ENCODE data around the gene UCK1. TPM values are rescaled to one million over a fixed set of nuclear protein-coding genes. Genes with fewer than 3 reads are reported as not detected.

The UCK1 gene
- polyA plus RNA-seq, 2 of the 4 experiments (the other 2 are of a cell fraction), result 18.0 to 26.5 TPM

GRCh38 chr9:131537946-131538345, 6.9 kb upstream of the UCK1 start:
- H3K4me1 ChIP-seq, result no peaks in the 10 kb centered on the region
- H3K9me3 ChIP-seq, result peaks cover 25% of the 10 kb centered on the region
- ChIA-PET CTCF (interaction anchor here (0.6 to 1.8 kb wide), 2 partner anchors 9 to 49 kb away, joined by 3 to 5 read pairs; no protein-coding TSS in a partner anchor), POLR2A (no interaction called here)
- H3K4me2 ChIP-seq, result no peak overlapping the region
- no peak for FAIRE-seq
- no peak for DNase-seq (ENCODE audit: low read depth in 1 of 2, low spot score in 1 of 2)
- no peak overlapping the region for H3K27ac ChIP-seq
- no peak overlapping the region for H3K4me3 ChIP-seq
- WGBS (ENCODE audit: missing lambda C conversion rate), result 78% methylated on average over 19 of the region's 19 CpGs
- no peak for ATAC-seq
- TF ChIP-seq PHF8 (IDR thresholded peaks at IDR 0.05; ENCODE audit: borderline replicate concordance, low read depth) (no peak), ZC3H11A (IDR thresholded peaks at IDR 0.05) (no peak), NFE2L2 (conservative IDR thresholded peaks at IDR 0.05; ENCODE audit: low read length) (no peak), MYC (IDR thresholded peaks at IDR 0.05; ENCODE audit: borderline replicate concordance, low read length) (no peak), MAX (IDR thresholded peaks at IDR 0.05) (no peak), E2F6 (IDR thresholded peaks at IDR 0.05; ENCODE audit: borderline replicate concordance, low read depth) (no peak), TP53 (CRISPR knock-in tag; IDR thresholded peaks at IDR 0.05) (no peak), TFCP2L1 (CRISPR knock-in tag; IDR thresholded peaks at IDR 0.05) (no peak), PBX3 (IDR thresholded peaks at IDR 0.05) (no peak), JUNB (IDR thresholded peaks at IDR 0.05) (no peak)

- ATAC-seq (no peak), DNase-seq (ENCODE audit: low read depth in 1 of 2, low spot score in 1 of 2) (no peak), FAIRE-seq (no peak)
- CTCF ChIA-PET, result interaction anchor here (2.3 kb wide), 1 partner anchor 57 kb away, joined by 7 read pairs; no protein-coding TSS in a partner anchor
- TF ChIP-seq HOXB5 (CRISPR knock-in tag; IDR thresholded peaks at IDR 0.05) (no peak), PHF8 (IDR thresholded peaks at IDR 0.05; ENCODE audit: borderline replicate concordance, low read depth) (no peak), POLR2A (IDR thresholded peaks at IDR 0.05; ENCODE audit: low read length) (no peak), CTCF (IDR thresholded peaks at IDR 0.05) (no peak), CBX8 (IDR thresholded peaks at IDR 0.05) (no peak), EHF (CRISPR knock-in tag; IDR thresholded peaks at IDR 0.05) (no peak), EP300 (IDR thresholded peaks at IDR 0.05) (no peak), TP53 (CRISPR knock-in tag; IDR thresholded peaks at IDR 0.05) (no peak), FOSB (CRISPR knock-in tag; IDR thresholded peaks at IDR 0.05) (no peak), SMC3 (IDR thresholded peaks at IDR 0.05) (no peak), HOXB13 (CRISPR knock-in tag; IDR thresholded peaks at IDR 0.05; ENCODE audit: low read depth) (no peak), JUN (IDR thresholded peaks at IDR 0.05) (no peak), USF2 (IDR thresholded peaks at IDR 0.05) (no peak), MAX (IDR thresholded peaks at IDR 0.05) (no peak), NR3C1 (IDR thresholded peaks at IDR 0.05) (no peak), HEYL (CRISPR knock-in tag; IDR thresholded peaks at IDR 0.05) (no peak)
- POLR2A ChIA-PET, result no interaction called here
- no peak overlapping the region for H3K27ac ChIP-seq
- no peak overlapping the region for H3K4me3 ChIP-seq
- H3K4me2 ChIP-seq, result no peak overlapping the region
- peaks cover 10% of the 10 kb centered on the region for H3K4me1 ChIP-seq
- WGBS (ENCODE audit: missing lambda C conversion rate), result 79% methylated on average over 8 of the region's 8 CpGs
- 0 out of 3 replicates have a peak, but pooled peaks cover 8% of the 10 kb centered on the region for H3K9me3 ChIP-seq
Measured at GRCh38 chr9:131534721-131535237, 3.7 kb upstream of the UCK1 start.
